NCI-H2227 (cell line): ENCODE measurements around the gene CASP10.

ENCODE experiments used
- DNase-seq: peaks from one replicate; lab custom pipeline; 2025; ENCODE audit not compliant: unreplicated experiment; lab: John Stamatoyannopoulos, UW

Gene CASP10

DNA sequence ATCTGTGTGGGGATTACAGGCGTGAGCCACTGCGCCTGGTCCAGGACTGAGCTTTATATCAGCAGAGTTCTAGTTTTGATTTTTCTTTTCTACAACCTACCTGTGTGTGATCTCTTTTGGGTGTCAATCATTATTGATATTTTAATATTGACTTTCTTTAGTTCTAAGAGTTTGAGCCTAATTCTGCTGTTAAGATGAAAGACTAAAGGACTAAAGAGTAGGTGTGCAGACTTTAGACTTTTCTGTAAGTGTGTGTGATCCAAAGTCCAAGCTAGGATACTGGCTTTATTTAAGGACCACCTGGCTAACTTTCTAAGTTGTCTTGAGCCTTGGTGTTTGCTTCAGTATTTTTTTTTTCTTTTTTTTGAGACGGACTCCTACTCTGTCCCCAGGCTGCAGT lies 12.4 kb downstream of the CASP10 start:
- no peak for DNase-seq

- DNase-seq: no peak
Observed at GRCh38 chr2:201196003-201196402, 13.1 kb downstream of the CASP10 start.

GRCh38 chr2:201196803-201197202 lies 13.9 kb downstream of the CASP10 start:
- DNase-seq: no peak

- no peak for DNase-seq
Observed at GRCh38 chr2:201197781-201198180, 14.8 kb downstream of the CASP10 start.

DNA sequence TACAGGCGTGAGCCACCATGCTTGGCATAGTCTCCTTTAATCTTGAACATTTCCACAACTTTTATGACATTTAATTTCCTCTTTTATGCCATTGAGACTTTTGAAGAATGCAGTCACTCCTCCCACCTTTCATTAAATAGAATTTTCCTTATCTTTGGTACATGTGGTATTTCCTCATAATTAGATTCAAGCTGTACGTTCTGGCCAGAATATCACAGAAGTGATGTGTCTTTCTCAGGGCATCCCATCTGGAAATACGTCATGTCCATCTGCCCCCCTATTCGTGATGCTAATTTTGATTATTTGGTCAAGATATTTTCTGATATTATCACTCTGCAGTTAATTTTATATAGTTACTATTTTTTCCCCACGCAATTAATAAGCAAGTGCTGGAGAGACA lies 16.9 kb downstream of the CASP10 start:
- no peak for DNase-seq

- DNase-seq: no peak
Observed at GRCh38 chr2:201200345-201200744, 17.4 kb downstream of the CASP10 start.

DNA sequence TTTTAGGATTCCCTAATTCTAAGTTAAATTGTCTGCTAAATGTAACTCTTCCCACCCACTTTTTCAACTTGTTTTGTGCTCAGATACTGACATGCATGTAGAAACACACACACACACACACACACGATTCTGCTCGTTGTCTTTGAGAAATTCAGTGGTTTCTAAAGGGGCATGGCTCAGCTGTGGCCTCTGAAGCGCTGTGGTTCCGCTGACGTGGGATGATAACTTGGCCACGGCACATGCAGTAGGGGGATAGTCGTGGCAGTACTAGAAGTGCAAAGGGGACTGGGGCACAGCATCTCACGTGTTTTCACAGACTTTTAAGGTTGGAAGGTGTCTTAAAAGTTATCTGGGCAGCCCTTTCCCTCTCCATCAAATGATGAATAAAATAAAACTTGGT lies 18.4 kb downstream of the CASP10 start:
- no peak for DNase-seq

- no peak for DNase-seq
Observed at GRCh38 chr2:201203916-201204654, 21.1 kb downstream of the CASP10 start.

- DNase-seq: no peak
Observed at GRCh38 chr2:201204655-201205514, 21.9 kb downstream of the CASP10 start.

- no peak for DNase-seq
Observed at GRCh38 chr2:201205515-201205849, 22.5 kb downstream of the CASP10 start.

DNA sequence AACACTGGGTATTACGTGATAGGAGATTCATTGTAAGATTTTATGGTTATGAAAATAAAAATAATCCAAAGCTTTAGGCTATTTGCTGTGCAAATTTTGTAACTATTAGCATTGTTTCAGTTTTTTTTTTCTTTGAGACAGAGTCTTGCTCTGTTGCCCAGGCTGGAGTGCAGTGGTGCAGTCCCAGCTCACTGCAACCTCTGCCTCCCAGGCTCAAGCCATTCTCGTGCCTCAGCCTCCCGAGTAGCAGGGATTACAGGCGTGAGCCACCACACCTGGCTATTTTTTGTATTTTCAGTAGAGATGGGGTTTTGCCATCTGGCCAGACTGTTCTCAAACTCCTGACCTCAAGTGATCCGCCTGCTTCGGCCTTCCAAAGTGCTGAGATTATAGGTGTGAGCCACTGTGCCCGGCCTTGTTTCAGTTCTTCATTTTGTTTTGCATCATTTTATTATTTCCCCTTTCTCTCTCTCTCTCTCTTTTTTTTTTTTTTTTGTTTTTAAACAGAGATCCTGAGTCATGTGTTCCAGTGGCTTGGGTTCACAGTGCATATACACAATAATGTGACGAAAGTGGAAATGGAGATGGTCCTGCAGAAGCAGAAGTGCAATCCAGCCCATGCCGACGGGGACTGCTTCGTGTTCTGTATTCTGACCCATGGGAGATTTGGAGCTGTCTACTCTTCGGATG lies 25.8 kb downstream of the CASP10 start:
- DNase-seq: no peak

DNA sequence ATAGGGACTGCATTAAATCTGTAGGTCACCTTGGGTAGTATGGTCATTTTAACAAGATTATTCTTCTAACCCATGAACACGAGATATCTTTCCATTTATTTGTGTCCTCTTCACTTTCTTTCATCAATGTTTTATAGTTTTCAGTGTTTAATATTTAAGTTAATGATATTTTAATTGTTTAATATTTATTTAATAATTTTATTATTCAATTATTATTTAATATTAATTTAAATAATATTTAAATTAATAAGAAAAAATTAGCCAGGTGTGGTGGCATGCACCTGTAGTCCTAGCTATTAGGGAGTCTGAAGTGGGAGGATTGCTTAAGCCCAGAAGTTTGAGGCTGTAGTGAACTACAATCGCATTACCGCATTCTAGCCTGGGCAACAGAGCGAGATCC lies 33.0 kb downstream of the CASP10 start:
- no peak for DNase-seq

GRCh38 chr2:201216918-201217317 lies 34.0 kb downstream of the CASP10 start:
- DNase-seq: no peak

GRCh38 chr2:201218780-201219179 lies 35.8 kb downstream of the CASP10 start:
- no peak for DNase-seq

- no peak for DNase-seq
Observed at GRCh38 chr2:201219328-201220096, 36.6 kb downstream of the CASP10 start.

DNA sequence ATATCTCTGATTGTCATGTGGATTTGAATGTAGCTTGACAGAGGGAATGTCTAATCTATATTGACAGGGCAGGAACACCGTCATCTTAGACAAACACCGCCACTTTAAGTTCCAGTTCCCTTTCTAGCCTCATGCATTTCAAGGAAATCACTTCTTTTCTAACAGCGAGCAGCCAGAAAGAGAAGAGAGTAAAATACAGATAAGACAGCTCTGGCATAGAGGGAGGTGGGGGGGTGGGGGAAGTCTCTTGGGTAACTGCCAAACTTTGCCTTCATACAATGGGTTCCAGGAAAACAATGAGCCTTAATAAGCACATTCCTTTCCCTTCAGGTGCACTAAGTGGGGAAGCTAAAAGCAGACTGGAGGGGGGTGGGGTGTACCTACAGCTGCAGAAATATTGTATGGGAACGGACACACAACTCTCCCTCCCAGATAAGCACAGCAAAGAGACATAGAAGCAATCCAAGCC lies 37.2 kb downstream of the CASP10 start:
- DNase-seq: peak; percentile 62

GRCh38 chr2:201223089-201224073 lies 40.4 kb downstream of the CASP10 start:
- DNase-seq: no peak

GRCh38 chr2:201228271-201228911 lies 45.5 kb downstream of the CASP10 start:
- DNase-seq: no peak

GRCh38 chr2:201228912-201229290 lies 46.0 kb downstream of the CASP10 start:
- no peak for DNase-seq
